ENCODE data around the gene SNX25. TPM values are rescaled to one million over a fixed set of nuclear protein-coding genes. Genes with fewer than 3 reads are reported as not detected.

The SNX25 gene
- total RNA-seq, 1 experiment from 2014 or later: 8.4 TPM

DNA sequence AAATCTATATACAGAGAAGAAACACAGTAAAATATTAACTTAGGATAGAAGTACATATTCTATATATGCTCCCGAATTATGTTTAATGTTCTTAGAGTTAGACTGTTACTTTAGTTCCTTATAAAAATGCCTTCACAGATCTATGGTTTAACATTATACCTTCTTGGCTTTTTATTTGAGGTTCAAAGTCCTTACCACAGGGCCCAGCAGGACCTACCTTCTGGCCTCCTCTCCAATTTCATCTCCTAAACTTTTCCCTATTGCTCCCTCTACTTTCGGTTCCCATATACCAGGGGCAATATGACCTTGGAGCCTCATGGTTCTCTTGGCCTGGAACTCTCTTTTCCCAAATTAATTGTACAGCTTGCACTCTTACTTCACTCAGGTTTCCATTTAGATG lies 199.0 kb downstream of the SNX25 start:
- no peak overlapping the region for H3K27ac ChIP-seq (ENCODE audit: low read length)
- no peaks in the 10 kb centered on the region; the same call in 1 of the 2 replicates for H3K36me3 ChIP-seq (ENCODE audit: low read depth, low read length)
- no peaks in the 10 kb centered on the region for H3K9me3 ChIP-seq (ENCODE audit: low read length)
- no peak overlapping the region for H2AFZ ChIP-seq (ENCODE audit: low read length)
- no peaks in the 10 kb centered on the region for H3K9me2 ChIP-seq (replicated peaks; ENCODE audit: low read length)
- H3K9ac ChIP-seq (ENCODE audit: low read length): no peak overlapping the region
- ChIA-PET CTCF (no interaction called here), POLR2A (ENCODE audit: unreplicated experiment) (no interaction called here)
- no peak overlapping the region for H3K4me2 ChIP-seq (ENCODE audit: low read length)
- H4K20me1 ChIP-seq (ENCODE audit: low read length): no peaks in the 10 kb centered on the region
- no peak for DNase-seq
- ATAC-seq: no peak
- intact Hi-C loops (cut with micrococcal nuclease): loop anchor here (10.0 kb wide), 1 partner anchor 186 kb away; no protein-coding TSS in a partner anchor
- no peaks in the 10 kb centered on the region for H3K4me1 ChIP-seq (ENCODE audit: insufficient read depth, low read length)
- BruUV-seq (replicated peaks): no TSS peak
- TF ChIP-seq EZH2phosphoT487 (IDR thresholded peaks at IDR 0.05; ENCODE audit: borderline replicate concordance, low read length): no peak
- TF ChIP-seq, protein P1, sequence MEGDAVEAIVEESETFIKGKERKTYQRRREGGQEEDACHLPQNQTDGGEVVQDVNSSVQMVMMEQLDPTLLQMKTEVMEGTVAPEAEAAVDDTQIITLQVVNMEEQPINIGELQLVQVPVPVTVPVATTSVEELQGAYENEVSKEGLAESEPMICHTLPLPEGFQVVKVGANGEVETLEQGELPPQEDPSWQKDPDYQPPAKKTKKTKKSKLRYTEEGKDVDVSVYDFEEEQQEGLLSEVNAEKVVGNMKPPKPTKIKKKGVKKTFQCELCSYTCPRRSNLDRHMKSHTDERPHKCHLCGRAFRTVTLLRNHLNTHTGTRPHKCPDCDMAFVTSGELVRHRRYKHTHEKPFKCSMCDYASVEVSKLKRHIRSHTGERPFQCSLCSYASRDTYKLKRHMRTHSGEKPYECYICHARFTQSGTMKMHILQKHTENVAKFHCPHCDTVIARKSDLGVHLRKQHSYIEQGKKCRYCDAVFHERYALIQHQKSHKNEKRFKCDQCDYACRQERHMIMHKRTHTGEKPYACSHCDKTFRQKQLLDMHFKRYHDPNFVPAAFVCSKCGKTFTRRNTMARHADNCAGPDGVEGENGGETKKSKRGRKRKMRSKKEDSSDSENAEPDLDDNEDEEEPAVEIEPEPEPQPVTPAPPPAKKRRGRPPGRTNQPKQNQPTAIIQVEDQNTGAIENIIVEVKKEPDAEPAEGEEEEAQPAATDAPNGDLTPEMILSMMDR (conservative IDR thresholded peaks at IDR 0.05; ENCODE audit: low read depth, low read length): no peak
- no peak for TF ChIP-seq EZH2 (IDR thresholded peaks at IDR 0.05; ENCODE audit: low read length, unreplicated experiment)
- H3K27me3 ChIP-seq (ENCODE audit: low read length): no peaks in the 10 kb centered on the region
- H3F3A ChIP-seq (ENCODE audit: low read length, unreplicated experiment): no peaks in the 10 kb centered on the region
- no peaks in the 10 kb centered on the region for H3K79me2 ChIP-seq (ENCODE audit: low read length)
- H3K4me3 ChIP-seq (ENCODE audit: low read length): no peak overlapping the region

DNA sequence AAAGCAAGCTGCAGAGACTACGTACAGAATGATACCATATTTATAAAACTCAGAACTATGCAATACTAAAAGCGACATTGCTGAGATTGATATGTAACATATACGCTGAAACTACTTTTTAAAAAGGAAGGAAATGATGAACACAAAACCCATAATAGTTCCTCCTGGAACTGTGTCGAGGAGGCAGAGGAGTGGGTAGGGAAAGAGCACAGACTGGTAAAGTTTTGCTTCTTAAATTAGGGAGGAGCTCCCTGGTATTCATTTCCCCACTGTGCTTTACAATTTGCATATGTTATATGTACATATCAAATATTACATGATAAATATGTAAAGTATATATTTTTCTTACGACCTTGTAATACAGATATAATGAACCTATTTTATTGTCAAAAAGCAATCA lies 202.5 kb downstream of the SNX25 start:
- Histone ChIP-seq H3K4me1 (ENCODE audit: insufficient read depth, low read length) (no peaks in the 10 kb centered on the region), H3K4me3 (ENCODE audit: low read length) (no peak overlapping the region), H3K27ac (ENCODE audit: low read length) (no peak overlapping the region), H3K79me2 (ENCODE audit: low read length) (no peaks in the 10 kb centered on the region), H3K4me2 (ENCODE audit: low read length) (no peak overlapping the region), H3K9ac (ENCODE audit: low read length) (no peak overlapping the region), H2AFZ (ENCODE audit: low read length) (no peak overlapping the region), H3K9me3 (ENCODE audit: low read length) (no peaks in the 10 kb centered on the region), H3F3A (ENCODE audit: low read length, unreplicated experiment) (no peaks in the 10 kb centered on the region), H3K9me2 (replicated peaks; ENCODE audit: low read length) (no peaks in the 10 kb centered on the region), H4K20me1 (ENCODE audit: low read length) (no peaks in the 10 kb centered on the region), H3K27me3 (ENCODE audit: low read length) (no peaks in the 10 kb centered on the region), H3K36me3 (ENCODE audit: low read depth, low read length) (no peaks in the 10 kb centered on the region; the same call in 1 of the 2 replicates)
- TF ChIP-seq, protein P1 (conservative IDR thresholded peaks at IDR 0.05; ENCODE audit: low read depth, low read length): no peak
- TF ChIP-seq EZH2 (IDR thresholded peaks at IDR 0.05; ENCODE audit: low read length, unreplicated experiment) (no peak), EZH2phosphoT487 (IDR thresholded peaks at IDR 0.05; ENCODE audit: borderline replicate concordance, low read length) (no peak)
- ATAC-seq (no peak), DNase-seq (no peak)
- ChIA-PET POLR2A (ENCODE audit: unreplicated experiment) (no interaction called here), CTCF (no interaction called here)
- intact Hi-C loops (cut with micrococcal nuclease): no loop called here
- no TSS peak for BruUV-seq (replicated peaks)

DNA sequence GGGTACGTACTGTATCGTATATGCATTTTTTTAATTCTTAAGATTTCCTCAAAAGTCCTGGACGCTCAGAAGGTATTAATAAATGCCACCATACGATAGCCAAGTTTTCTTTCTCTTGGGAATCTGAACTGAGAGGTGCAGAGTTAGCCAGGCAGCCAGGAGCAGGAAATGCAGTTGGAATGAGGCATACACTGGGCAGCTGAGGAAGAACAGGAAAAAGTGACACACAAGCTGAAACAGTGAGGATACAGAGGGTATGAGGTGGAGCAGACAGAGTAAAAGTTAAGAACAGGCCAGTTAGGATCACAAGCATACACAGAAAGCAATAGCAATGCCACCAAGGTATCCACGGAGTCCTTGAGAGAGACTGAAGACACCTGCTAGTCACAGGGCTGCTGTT lies 203.0 kb downstream of the SNX25 start:
- Histone ChIP-seq H3K79me2 (ENCODE audit: low read length) (no peaks in the 10 kb centered on the region), H3K4me3 (ENCODE audit: low read length) (no peak overlapping the region), H2AFZ (ENCODE audit: low read length) (no peak overlapping the region), H4K20me1 (ENCODE audit: low read length) (no peaks in the 10 kb centered on the region), H3K4me1 (ENCODE audit: insufficient read depth, low read length) (no peaks in the 10 kb centered on the region), H3K9ac (ENCODE audit: low read length) (no peak overlapping the region), H3K4me2 (ENCODE audit: low read length) (no peak overlapping the region), H3K36me3 (ENCODE audit: low read depth, low read length) (no peaks in the 10 kb centered on the region; the same call in 1 of the 2 replicates), H3K9me3 (ENCODE audit: low read length) (no peaks in the 10 kb centered on the region), H3K27ac (ENCODE audit: low read length) (no peak overlapping the region), H3K27me3 (ENCODE audit: low read length) (no peaks in the 10 kb centered on the region), H3K9me2 (replicated peaks; ENCODE audit: low read length) (no peaks in the 10 kb centered on the region), H3F3A (ENCODE audit: low read length, unreplicated experiment) (no peaks in the 10 kb centered on the region)
- TF ChIP-seq EZH2 (IDR thresholded peaks at IDR 0.05; ENCODE audit: low read length, unreplicated experiment): no peak
- TF ChIP-seq, protein P1 (conservative IDR thresholded peaks at IDR 0.05; ENCODE audit: low read depth, low read length): no peak
- no peak for TF ChIP-seq EZH2phosphoT487 (IDR thresholded peaks at IDR 0.05; ENCODE audit: borderline replicate concordance, low read length)
- CTCF ChIA-PET: no interaction called here
- POLR2A ChIA-PET (ENCODE audit: unreplicated experiment): no interaction called here
- ATAC-seq (no peak), DNase-seq (no peak)
- intact Hi-C loops (cut with micrococcal nuclease): no loop called here
- BruUV-seq (replicated peaks): no TSS peak

Other genes starting within 250 kb of the SNX25 start
- gene HELT, start 191.1 kb upstream of the SNX25 start, total RNA-seq (2014; rRNA removed): not detected in 2 replicates
- gene SLC25A4, start 66.3 kb upstream of the SNX25 start, total RNA-seq (2014; rRNA removed): 20.7 and 23.2 TPM in 2 replicates
- gene CFAP97, start 5.6 kb upstream of the SNX25 start, total RNA-seq (2014; rRNA removed): 10.5 and 12.4 TPM in 2 replicates
- gene LRP2BP, start 186.3 kb downstream of the SNX25 start, total RNA-seq (2014; rRNA removed): 0.40 and 0.44 TPM in 2 replicates
- gene ANKRD37, start 187.2 kb downstream of the SNX25 start, total RNA-seq (2014; rRNA removed): 11.2 and 18.7 TPM in 2 replicates
- gene UFSP2, start 216.4 kb downstream of the SNX25 start, total RNA-seq (2014; rRNA removed): 24.6 and 27.0 TPM in 2 replicates

Data from PC-3 (cell line).